ENCODE data around the gene GCH1. TPM values are rescaled to one million over a fixed set of nuclear protein-coding genes. Genes with fewer than 3 reads are reported as not detected.

The GCH1 gene
- total RNA-seq, 6 experiments from 2014 or later = 41.5 to 93.6 (median 58.1) TPM

DNA sequence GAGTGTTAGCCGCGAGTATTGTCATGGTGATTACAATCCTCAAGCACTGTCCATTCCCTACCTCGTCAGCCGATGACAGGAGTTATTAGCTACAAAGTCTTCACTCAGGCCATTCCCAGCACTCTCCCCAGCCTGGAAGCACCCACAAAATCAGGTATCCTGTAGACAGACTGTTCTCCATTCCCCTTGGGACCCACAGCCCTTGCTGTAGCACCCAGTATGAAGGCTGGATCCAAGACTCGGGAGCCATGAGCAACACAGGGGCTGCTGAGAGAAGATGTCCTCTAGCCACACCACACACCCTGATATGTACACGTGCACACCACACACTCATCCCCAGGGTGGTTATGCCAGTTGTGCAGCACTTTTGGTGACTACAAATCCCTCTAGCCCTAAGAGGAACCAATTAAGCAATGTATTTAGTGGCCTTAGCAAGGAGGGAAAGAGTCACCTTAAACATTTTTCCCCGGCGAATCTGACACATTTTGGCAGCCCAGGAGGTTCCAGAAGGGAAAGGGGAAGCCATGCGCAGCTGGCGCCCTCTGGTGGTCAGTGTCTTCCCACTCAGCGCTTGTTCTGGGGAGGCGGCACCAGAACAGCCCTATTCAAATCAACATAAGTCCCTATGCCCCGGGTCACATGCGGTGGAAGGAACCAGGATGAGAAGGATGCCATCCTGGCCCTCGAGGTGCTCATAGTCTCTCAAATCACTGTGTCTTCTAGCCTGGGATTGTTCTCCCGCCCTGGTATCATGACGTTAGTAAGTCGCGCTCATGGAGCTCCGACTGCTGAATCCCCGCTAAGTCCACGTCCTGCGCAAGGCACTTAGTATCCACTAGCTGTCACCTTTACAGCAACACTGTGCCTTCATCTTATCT, 96.9 kb downstream of the GCH1 start:
- Histone ChIP-seq H3K4me1 (no peaks in the 10 kb centered on the region), H3K27ac (no peak overlapping the region), H3K4me3 (no peak overlapping the region), H3K36me3 (no peaks in the 10 kb centered on the region), H3K9me3 (no peaks in the 10 kb centered on the region), H3K27me3 (no peaks in the 10 kb centered on the region)
- intact Hi-C loops (cut with DNase I) = no loop called here
- DNase-seq = peak; percentile 83 to 88 (median 84)
- ATAC-seq = peak; percentile 98 to 99 (median 98)
- TF ChIP-seq, protein P1, sequence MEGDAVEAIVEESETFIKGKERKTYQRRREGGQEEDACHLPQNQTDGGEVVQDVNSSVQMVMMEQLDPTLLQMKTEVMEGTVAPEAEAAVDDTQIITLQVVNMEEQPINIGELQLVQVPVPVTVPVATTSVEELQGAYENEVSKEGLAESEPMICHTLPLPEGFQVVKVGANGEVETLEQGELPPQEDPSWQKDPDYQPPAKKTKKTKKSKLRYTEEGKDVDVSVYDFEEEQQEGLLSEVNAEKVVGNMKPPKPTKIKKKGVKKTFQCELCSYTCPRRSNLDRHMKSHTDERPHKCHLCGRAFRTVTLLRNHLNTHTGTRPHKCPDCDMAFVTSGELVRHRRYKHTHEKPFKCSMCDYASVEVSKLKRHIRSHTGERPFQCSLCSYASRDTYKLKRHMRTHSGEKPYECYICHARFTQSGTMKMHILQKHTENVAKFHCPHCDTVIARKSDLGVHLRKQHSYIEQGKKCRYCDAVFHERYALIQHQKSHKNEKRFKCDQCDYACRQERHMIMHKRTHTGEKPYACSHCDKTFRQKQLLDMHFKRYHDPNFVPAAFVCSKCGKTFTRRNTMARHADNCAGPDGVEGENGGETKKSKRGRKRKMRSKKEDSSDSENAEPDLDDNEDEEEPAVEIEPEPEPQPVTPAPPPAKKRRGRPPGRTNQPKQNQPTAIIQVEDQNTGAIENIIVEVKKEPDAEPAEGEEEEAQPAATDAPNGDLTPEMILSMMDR (IDR thresholded peaks at IDR 0.05) = peak; percentile 87 to 98 (median 98)
- no peak for TF ChIP-seq POLR2A (IDR thresholded peaks at IDR 0.05)
- WGBS (ENCODE audit: insufficient coverage, low coverage, low lambda C conversion rate, missing lambda C conversion rate) = 38% methylated on average over 18 of the region's 23 CpGs

DNA sequence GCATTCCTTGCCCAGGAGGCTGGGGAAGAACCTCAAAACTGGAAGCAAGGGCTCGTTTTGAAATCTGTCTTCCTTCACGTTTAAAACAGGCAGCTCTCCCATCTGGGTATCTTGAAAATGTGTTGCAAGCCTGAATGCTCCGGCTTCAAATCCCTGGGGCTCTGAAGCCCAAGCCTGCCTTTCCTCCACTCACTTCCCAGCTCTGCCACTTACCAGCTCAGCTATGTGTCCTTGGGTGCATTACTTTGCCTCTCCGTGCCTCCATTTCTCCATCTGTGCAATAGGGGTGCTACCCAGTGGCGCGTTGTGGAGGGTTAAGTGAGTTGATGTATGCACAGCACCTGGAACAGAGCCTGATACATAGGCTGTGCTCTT, 97.6 kb downstream of the GCH1 start:
- H3K27me3 ChIP-seq = no peaks in the 10 kb centered on the region
- H3K9me3 ChIP-seq = no peaks in the 10 kb centered on the region
- ATAC-seq (no peak), DNase-seq (peak in 1 of 3 donors; percentile 38)
- 51% methylated on average over 5 of the region's 6 CpGs for WGBS (ENCODE audit: insufficient coverage, low coverage, low lambda C conversion rate, missing lambda C conversion rate)
- intact Hi-C loops (cut with DNase I) = no loop called here
- TF ChIP-seq, protein P1 (IDR thresholded peaks at IDR 0.05) = no peak
- TF ChIP-seq POLR2A (IDR thresholded peaks at IDR 0.05) = no peak
- H3K27ac ChIP-seq = no peak overlapping the region
- no peaks in the 10 kb centered on the region for H3K4me1 ChIP-seq
- no peaks in the 10 kb centered on the region for H3K36me3 ChIP-seq
- no peak overlapping the region for H3K4me3 ChIP-seq

DNA sequence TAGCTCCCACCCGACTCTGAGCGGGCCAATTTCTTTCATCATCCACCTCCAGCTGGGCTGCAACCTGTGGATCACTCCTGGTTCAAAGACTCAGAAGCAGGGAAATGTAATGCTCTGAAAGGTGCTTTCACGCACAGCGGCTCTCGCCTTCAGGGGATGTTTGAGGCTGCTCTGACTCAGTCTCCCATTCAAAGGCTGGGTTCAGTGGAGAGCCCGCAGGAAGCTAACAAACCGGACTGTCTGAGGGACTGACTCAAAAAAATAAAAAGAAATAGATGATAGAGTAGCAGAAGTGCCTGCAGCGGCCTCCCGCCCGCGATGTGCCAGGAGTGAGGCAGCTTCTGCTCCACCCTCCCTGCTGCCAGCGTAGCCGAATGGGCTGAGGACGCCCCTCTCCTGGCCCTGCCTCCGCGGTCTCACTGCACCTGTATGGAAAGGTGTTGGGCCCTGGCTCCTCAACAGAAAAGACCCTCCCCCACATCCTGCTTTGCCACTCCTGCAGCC, 98.0 kb downstream of the GCH1 start:
- no peak overlapping the region for H3K27ac ChIP-seq
- intact Hi-C loops (cut with DNase I) = no loop called here
- peak in 1 of 3 donors; percentile 34 for DNase-seq
- H3K4me3 ChIP-seq = no peak overlapping the region
- H3K9me3 ChIP-seq = no peaks in the 10 kb centered on the region
- no peaks in the 10 kb centered on the region for H3K27me3 ChIP-seq
- H3K36me3 ChIP-seq = no peaks in the 10 kb centered on the region
- TF ChIP-seq POLR2A (IDR thresholded peaks at IDR 0.05) = no peak
- TF ChIP-seq, protein P1 (IDR thresholded peaks at IDR 0.05) = no peak
- ATAC-seq = no peak
- H3K4me1 ChIP-seq = no peaks in the 10 kb centered on the region
- WGBS (ENCODE audit: insufficient coverage, low coverage, low lambda C conversion rate, missing lambda C conversion rate) = 88% methylated on average over 16 of the region's 16 CpGs

DNA sequence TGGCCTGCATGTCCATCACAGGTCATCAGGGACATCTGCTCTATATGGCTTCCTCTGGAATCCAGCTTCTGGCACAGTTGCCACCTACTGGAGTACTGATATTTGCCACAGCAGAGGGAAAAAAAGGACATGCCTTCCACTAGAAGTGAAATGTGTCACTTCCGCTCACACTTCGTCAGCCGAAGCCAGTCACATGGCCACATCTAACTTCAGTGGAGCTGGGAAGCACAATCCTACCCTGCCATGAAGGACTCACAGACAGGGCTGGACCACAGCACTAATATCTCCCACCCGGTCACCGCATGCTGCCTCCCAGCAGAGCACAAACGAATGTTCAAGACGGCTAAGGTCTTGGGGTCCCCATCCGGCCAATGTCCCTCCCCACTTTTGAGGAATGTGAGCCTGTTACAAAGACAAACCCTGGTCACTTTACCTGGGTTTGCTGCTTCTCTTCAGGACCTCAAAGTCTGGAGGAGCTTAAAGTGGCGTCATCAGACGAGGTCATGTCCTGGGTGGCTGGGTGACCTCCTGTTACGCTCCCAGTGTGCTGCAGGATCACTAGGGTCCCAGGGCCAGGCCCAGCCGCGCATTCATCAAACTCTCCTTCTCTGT, 98.6 kb downstream of the GCH1 start:
- Histone ChIP-seq H3K4me3 (no peak overlapping the region), H3K4me1 (no peaks in the 10 kb centered on the region), H3K27me3 (no peaks in the 10 kb centered on the region), H3K36me3 (no peaks in the 10 kb centered on the region), H3K27ac (no peak overlapping the region), H3K9me3 (no peaks in the 10 kb centered on the region)
- 86% methylated on average over 10 of the region's 13 CpGs for WGBS (ENCODE audit: insufficient coverage, low coverage, low lambda C conversion rate, missing lambda C conversion rate)
- ATAC-seq (no peak), DNase-seq (peak in 1 of 3 donors; percentile 22)
- TF ChIP-seq, protein P1 (IDR thresholded peaks at IDR 0.05) = no peak
- no peak for TF ChIP-seq POLR2A (IDR thresholded peaks at IDR 0.05)
- intact Hi-C loops (cut with DNase I) = no loop called here

Data from right lobe of liver (tissue), 6 donors.